Measurements from ENCODE around the gene FREM2.

- no peak for TF ChIP-seq CTCF (IDR thresholded peaks at IDR 0.05)
- TF ChIP-seq POLR2A (IDR thresholded peaks at IDR 0.05), result no peak
These were observed 221.7 kb downstream of the FREM2 start for GRCh38 chr13:38908574-38908973.
